ENCODE data around the gene ARHGAP28. TPM values are rescaled to one million over a fixed set of nuclear protein-coding genes. Genes with fewer than 3 reads are reported as not detected.

Gene ARHGAP28
- total and polyA plus RNA-seq, 2 of the 13 experiments (the other 11 are each of a cell fraction or from before 2014, with no cell fraction given): not detected

GRCh38 chr18:6792391-6792790 lies 62.9 kb downstream of the ARHGAP28 start:
- in situ Hi-C loops (cut with HindIII; ENCODE audit: extremely low pct_ligation_motif_present, low pct_unique_long_range_greater_than_20kb) (no loop called here), intact Hi-C loops (cut with micrococcal nuclease; ENCODE audit: unreplicated experiment) (no loop called here)
- FAIRE-seq: no peak
- Histone ChIP-seq H4K20me1 (ENCODE audit: insufficient read depth, low read length) (no peaks in the 10 kb centered on the region), H3K9me3 (ENCODE audit: low read length) (no peaks in the 10 kb centered on the region), H2AFZ (ENCODE audit: low read length) (no peak overlapping the region), H3K4me3 (replicated peaks in 1 of 3; ENCODE audit: insufficient read depth in 1 of 3, low read depth in 2 of 3, low read length in 3 of 3) (no peak overlapping the region), H3K27me3 (ENCODE audit: control insufficient read depth in 1 of 2, insufficient read depth in 2 of 2, low read length in 2 of 2) (0 out of 5 replicates have a peak, but pooled peaks cover 1 to 3% of the 10 kb centered on the region in 2 experiments), H3K27ac (ENCODE audit: extremely low read length, insufficient read depth, low read length) (no peak overlapping the region), H3K79me2 (ENCODE audit: insufficient read depth, low read length) (no peaks in the 10 kb centered on the region), H3K9ac (ENCODE audit: insufficient read depth, low read depth, low read length) (no peak overlapping the region), H3K4me1 (ENCODE audit: insufficient read depth, low read length) (no peaks in the 10 kb centered on the region), H3K4me2 (ENCODE audit: low read depth, low read length) (no peak overlapping the region), H3K36me3 (replicated peaks in 1 of 2; ENCODE audit: control insufficient read depth in 1 of 2, insufficient read depth in 2 of 2, low read length in 2 of 2) (no peaks in the 10 kb centered on the region)
- DNase-seq (ENCODE audit: low spot score): no peak
- POLR2A ChIA-PET: no interaction called here
- 0% methylated on average over 5 of the region's 5 CpGs for WGBS (ENCODE audit: low lambda C conversion rate)
- CTCF ChIA-PET (ENCODE audit: low intra/inter-chr PET ratio, low total read pairs): no interaction called here
- BruUV-seq (replicated peaks): no TSS peak
- TF ChIP-seq ZNF782 (CRISPR knock-in tag; IDR thresholded peaks at IDR 0.05; ENCODE audit: borderline replicate concordance): no peak
- TF ChIP-seq NR0B2 (CRISPR knock-in tag; IDR thresholded peaks at IDR 0.05): no peak
- TF ChIP-seq ZNF724P (CRISPR knock-in tag; IDR thresholded peaks at IDR 0.05; ENCODE audit: borderline replicate concordance): no peak
- no peak for TF ChIP-seq ZNF558 (CRISPR knock-in tag; IDR thresholded peaks at IDR 0.05; ENCODE audit: borderline replicate concordance)
- no peak for TF ChIP-seq RXRA (CRISPR knock-in tag; IDR thresholded peaks at IDR 0.05)
- TF ChIP-seq BCL3 (CRISPR knock-in tag; IDR thresholded peaks at IDR 0.05): no peak
- no peak for TF ChIP-seq ZBTB43 (CRISPR knock-in tag; conservative IDR thresholded peaks at IDR 0.05)
- no peak for TF ChIP-seq FOXM1 (CRISPR knock-in tag; IDR thresholded peaks at IDR 0.05)
- TF ChIP-seq ZNF576 (CRISPR knock-in tag; IDR thresholded peaks at IDR 0.05): no peak
- no peak for TF ChIP-seq FOXA3 (CRISPR knock-in tag; IDR thresholded peaks at IDR 0.05)
- no peak for TF ChIP-seq WIZ (CRISPR knock-in tag; IDR thresholded peaks at IDR 0.05)
- TF ChIP-seq FOXJ3 (CRISPR knock-in tag; IDR thresholded peaks at IDR 0.05; ENCODE audit: borderline replicate concordance): no peak
- TF ChIP-seq CREM (IDR thresholded peaks at IDR 0.05): no peak
- no peak for TF ChIP-seq CREM (CRISPR knock-in tag; IDR thresholded peaks at IDR 0.05)
- TF ChIP-seq ZNF496 (CRISPR knock-in tag; IDR thresholded peaks at IDR 0.05; ENCODE audit: insufficient replicate concordance): no peak
- no peak for TF ChIP-seq NFE2L2 (IDR thresholded peaks at IDR 0.05; ENCODE audit: low read length)
- no peak for TF ChIP-seq ZNF670 (CRISPR knock-in tag; IDR thresholded peaks at IDR 0.05; ENCODE audit: borderline replicate concordance)
- TF ChIP-seq REL (CRISPR knock-in tag; conservative IDR thresholded peaks at IDR 0.05): no peak
- no peak for TF ChIP-seq ZNF260 (CRISPR knock-in tag; IDR thresholded peaks at IDR 0.05; ENCODE audit: borderline replicate concordance, low read depth)
- ATAC-seq: no peak

Measured in HepG2 (cell line).